ENCODE results near the gene PTPRN2. TPM values are rescaled to one million over a fixed set of nuclear protein-coding genes. Genes with fewer than 3 reads are reported as not detected.

The PTPRN2 gene
- total and polyA plus RNA-seq, 2 of the 13 experiments (the other 11 are each of a cell fraction or from before 2014, with no cell fraction given), result 2.5 to 24.2 TPM

DNA sequence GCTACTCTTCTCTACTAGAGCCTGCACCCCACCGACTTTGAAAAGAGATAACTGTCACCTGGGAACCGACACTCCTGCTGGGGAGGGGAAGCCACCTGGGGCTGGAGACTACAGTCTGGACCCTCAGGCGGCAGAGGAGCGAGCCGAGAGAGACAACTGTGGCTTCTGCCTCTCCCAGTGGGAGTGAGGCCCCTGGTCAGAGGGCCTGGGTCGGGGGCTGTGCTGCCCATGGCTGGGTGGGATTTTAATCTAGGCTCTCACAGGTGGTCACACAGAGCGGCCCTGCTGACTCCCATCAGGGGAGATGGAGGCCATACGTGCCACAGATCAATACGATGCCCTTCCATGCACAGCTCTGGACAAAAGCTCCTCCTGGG is 878.7 kb downstream of the PTPRN2 start:
- Histone ChIP-seq H2AFZ (ENCODE audit: low read length) (no peak overlapping the region), H3K4me2 (ENCODE audit: low read depth, low read length) (no peak overlapping the region), H3K9ac (ENCODE audit: insufficient read depth, low read depth, low read length) (no peak overlapping the region), H3K36me3 (replicated peaks in 1 of 2; ENCODE audit: control insufficient read depth in 1 of 2, insufficient read depth in 2 of 2, low read length in 2 of 2) (no peaks in the 10 kb centered on the region), H4K20me1 (ENCODE audit: insufficient read depth, low read length) (peaks cover 13% of the 10 kb centered on the region; the same call in 1 of the 2 replicates), H3K4me3 (replicated peaks in 1 of 3; ENCODE audit: insufficient read depth in 1 of 3, low read depth in 2 of 3, low read length in 3 of 3) (no peak overlapping the region), H3K27ac (ENCODE audit: extremely low read length, insufficient read depth, low read length) (no peak overlapping the region), H3K27me3 (ENCODE audit: control insufficient read depth in 1 of 2, insufficient read depth in 2 of 2, low read length in 2 of 2) (peaks cover 2 to 52% of the 10 kb centered on the region in 2 experiments; a peak in 4 of 5 replicates), H3K4me1 (ENCODE audit: insufficient read depth, low read length) (no peaks in the 10 kb centered on the region), H3K9me3 (ENCODE audit: low read length) (no peaks in the 10 kb centered on the region), H3K79me2 (ENCODE audit: insufficient read depth, low read length) (no peaks in the 10 kb centered on the region)
- CTCF ChIA-PET (ENCODE audit: low intra/inter-chr PET ratio, low total read pairs), result no interaction called here
- peak; percentile 15; the same call in 1 of the 3 replicates for ATAC-seq
- BruUV-seq (replicated peaks), result no TSS peak
- DNase-seq (ENCODE audit: low spot score), result no peak
- in situ Hi-C loops (cut with HindIII; ENCODE audit: extremely low pct_ligation_motif_present, low pct_unique_long_range_greater_than_20kb) (no loop called here), intact Hi-C loops (cut with micrococcal nuclease; ENCODE audit: unreplicated experiment) (no loop called here)
- WGBS (ENCODE audit: low lambda C conversion rate), result 16% methylated on average over 4 of the region's 9 CpGs
- FAIRE-seq, result no peak
- TF ChIP-seq ZFY (CRISPR knock-in tag; IDR thresholded peaks at IDR 0.05) (no peak), BHLHE40 (IDR thresholded peaks at IDR 0.05; ENCODE audit: low read length) (no peak), SKI (IDR thresholded peaks at IDR 0.05; ENCODE audit: partially characterized antibody) (no peak), RFX3 (CRISPR knock-in tag; IDR thresholded peaks at IDR 0.05) (no peak)
- TF ChIP-seq, protein P1, sequence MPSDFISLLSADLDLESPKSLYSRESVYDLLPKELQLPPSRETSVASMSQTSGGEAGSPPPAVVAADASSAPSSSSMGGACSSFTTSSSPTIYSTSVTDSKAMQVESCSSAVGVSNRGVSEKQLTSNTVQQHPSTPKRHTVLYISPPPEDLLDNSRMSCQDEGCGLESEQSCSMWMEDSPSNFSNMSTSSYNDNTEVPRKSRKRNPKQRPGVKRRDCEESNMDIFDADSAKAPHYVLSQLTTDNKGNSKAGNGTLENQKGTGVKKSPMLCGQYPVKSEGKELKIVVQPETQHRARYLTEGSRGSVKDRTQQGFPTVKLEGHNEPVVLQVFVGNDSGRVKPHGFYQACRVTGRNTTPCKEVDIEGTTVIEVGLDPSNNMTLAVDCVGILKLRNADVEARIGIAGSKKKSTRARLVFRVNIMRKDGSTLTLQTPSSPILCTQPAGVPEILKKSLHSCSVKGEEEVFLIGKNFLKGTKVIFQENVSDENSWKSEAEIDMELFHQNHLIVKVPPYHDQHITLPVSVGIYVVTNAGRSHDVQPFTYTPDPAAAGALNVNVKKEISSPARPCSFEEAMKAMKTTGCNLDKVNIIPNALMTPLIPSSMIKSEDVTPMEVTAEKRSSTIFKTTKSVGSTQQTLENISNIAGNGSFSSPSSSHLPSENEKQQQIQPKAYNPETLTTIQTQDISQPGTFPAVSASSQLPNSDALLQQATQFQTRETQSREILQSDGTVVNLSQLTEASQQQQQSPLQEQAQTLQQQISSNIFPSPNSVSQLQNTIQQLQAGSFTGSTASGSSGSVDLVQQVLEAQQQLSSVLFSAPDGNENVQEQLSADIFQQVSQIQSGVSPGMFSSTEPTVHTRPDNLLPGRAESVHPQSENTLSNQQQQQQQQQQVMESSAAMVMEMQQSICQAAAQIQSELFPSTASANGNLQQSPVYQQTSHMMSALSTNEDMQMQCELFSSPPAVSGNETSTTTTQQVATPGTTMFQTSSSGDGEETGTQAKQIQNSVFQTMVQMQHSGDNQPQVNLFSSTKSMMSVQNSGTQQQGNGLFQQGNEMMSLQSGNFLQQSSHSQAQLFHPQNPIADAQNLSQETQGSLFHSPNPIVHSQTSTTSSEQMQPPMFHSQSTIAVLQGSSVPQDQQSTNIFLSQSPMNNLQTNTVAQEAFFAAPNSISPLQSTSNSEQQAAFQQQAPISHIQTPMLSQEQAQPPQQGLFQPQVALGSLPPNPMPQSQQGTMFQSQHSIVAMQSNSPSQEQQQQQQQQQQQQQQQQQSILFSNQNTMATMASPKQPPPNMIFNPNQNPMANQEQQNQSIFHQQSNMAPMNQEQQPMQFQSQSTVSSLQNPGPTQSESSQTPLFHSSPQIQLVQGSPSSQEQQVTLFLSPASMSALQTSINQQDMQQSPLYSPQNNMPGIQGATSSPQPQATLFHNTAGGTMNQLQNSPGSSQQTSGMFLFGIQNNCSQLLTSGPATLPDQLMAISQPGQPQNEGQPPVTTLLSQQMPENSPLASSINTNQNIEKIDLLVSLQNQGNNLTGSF (CRISPR knock-in tag; IDR thresholded peaks at IDR 0.05), result no peak
- TF ChIP-seq, protein P2, sequence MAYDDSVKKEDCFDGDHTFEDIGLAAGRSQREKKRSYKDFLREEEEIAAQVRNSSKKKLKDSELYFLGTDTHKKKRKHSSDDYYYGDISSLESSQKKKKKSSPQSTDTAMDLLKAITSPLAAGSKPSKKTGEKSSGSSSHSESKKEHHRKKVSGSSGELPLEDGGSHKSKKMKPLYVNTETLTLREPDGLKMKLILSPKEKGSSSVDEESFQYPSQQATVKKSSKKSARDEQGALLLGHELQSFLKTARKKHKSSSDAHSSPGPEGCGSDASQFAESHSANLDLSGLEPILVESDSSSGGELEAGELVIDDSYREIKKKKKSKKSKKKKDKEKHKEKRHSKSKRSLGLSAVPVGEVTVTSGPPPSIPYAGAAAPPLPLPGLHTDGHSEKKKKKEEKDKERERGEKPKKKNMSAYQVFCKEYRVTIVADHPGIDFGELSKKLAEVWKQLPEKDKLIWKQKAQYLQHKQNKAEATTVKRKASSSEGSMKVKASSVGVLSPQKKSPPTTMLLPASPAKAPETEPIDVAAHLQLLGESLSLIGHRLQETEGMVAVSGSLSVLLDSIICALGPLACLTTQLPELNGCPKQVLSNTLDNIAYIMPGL (CRISPR knock-in tag; IDR thresholded peaks at IDR 0.05; ENCODE audit: borderline replicate concordance in 1 of 2, low read depth in 1 of 2), result no peak
- POLR2A ChIA-PET, result no interaction called here
